ENCODE data around the gene ZMAT5. TPM values are rescaled to one million over a fixed set of nuclear protein-coding genes. Genes with fewer than 3 reads are reported as not detected.
A peak's percentile ranks its signal among the peaks of the same experiment; 100 is the strongest.

Gene ZMAT5
- total and polyA plus RNA-seq, 5 donors: 21.2 to 34.0 (median 23.8) TPM

- WGBS: 5% methylated on average over 17 of the region's 17 CpGs
- DNase-seq: peak; percentile 67 to 85 (median 73)
- no peaks in the 10 kb centered on the region for H3K27me3 ChIP-seq (ENCODE audit: control insufficient read depth, insufficient read depth)
- no peaks in the 10 kb centered on the region for H3K9me3 ChIP-seq (ENCODE audit: control insufficient read depth, low read length)
- no peak overlapping the region for H3K4me3 ChIP-seq (ENCODE audit: low read length)
- no peak overlapping the region for H3K27ac ChIP-seq (ENCODE audit: low read length)
- peak; percentile 56 to 60 for ATAC-seq
- no peaks in the 10 kb centered on the region for H3K4me1 ChIP-seq (ENCODE audit: control insufficient read depth, insufficient read depth, low read length)
- intact Hi-C loops (cut with DNase I): no loop called here
Observed at GRCh38 chr22:29727131-29727523, 39.7 kb downstream of the ZMAT5 start.

- intact Hi-C loops (cut with DNase I): no loop called here
- no peaks in the 10 kb centered on the region for H3K9me3 ChIP-seq (ENCODE audit: control insufficient read depth, low read length)
- H3K4me1 ChIP-seq (ENCODE audit: control insufficient read depth, insufficient read depth, low read length): no peaks in the 10 kb centered on the region
- H3K4me3 ChIP-seq (ENCODE audit: low read length): no peak overlapping the region
- ATAC-seq (no peak), DNase-seq (peak in 1 of 3 donors; percentile 54)
- no peaks in the 10 kb centered on the region for H3K27me3 ChIP-seq (ENCODE audit: control insufficient read depth, insufficient read depth)
- H3K27ac ChIP-seq (ENCODE audit: low read length): no peak overlapping the region
- WGBS: 36% methylated on average over 15 of the region's 15 CpGs
Observed at GRCh38 chr22:29726512-29727130, 40.2 kb downstream of the ZMAT5 start.

- WGBS: 61% methylated on average over 7 of the region's 7 CpGs
- ATAC-seq (no peak), DNase-seq (no peak)
- Histone ChIP-seq H3K9me3 (ENCODE audit: control insufficient read depth, low read length) (no peaks in the 10 kb centered on the region), H3K27ac (ENCODE audit: low read length) (no peak overlapping the region), H3K27me3 (ENCODE audit: control insufficient read depth, insufficient read depth) (no peaks in the 10 kb centered on the region), H3K4me3 (ENCODE audit: low read length) (no peak overlapping the region), H3K4me1 (ENCODE audit: control insufficient read depth, insufficient read depth, low read length) (no peaks in the 10 kb centered on the region)
- intact Hi-C loops (cut with DNase I): no loop called here
Observed at GRCh38 chr22:29726106-29726505, 40.7 kb downstream of the ZMAT5 start.

GRCh38 chr22:29724843-29725242 lies 42.0 kb downstream of the ZMAT5 start:
- no peak overlapping the region for H3K27ac ChIP-seq (ENCODE audit: low read length)
- H3K9me3 ChIP-seq (ENCODE audit: control insufficient read depth, low read length): no peaks in the 10 kb centered on the region
- no peak for DNase-seq
- no peaks in the 10 kb centered on the region for H3K27me3 ChIP-seq (ENCODE audit: control insufficient read depth, insufficient read depth)
- H3K4me1 ChIP-seq (ENCODE audit: control insufficient read depth, insufficient read depth, low read length): no peaks in the 10 kb centered on the region
- no peak for ATAC-seq
- WGBS: 44% methylated on average over 8 of the region's 8 CpGs
- no peak overlapping the region for H3K4me3 ChIP-seq (ENCODE audit: low read length)
- intact Hi-C loops (cut with DNase I): no loop called here

- H3K4me3 ChIP-seq (ENCODE audit: low read length): no peak overlapping the region
- intact Hi-C loops (cut with DNase I): no loop called here
- WGBS: 87% methylated on average over 10 of the region's 10 CpGs
- DNase-seq (no peak), ATAC-seq (no peak)
- no peaks in the 10 kb centered on the region for H3K27me3 ChIP-seq (ENCODE audit: control insufficient read depth, insufficient read depth)
- H3K9me3 ChIP-seq (ENCODE audit: control insufficient read depth, low read length): no peaks in the 10 kb centered on the region
- H3K27ac ChIP-seq (ENCODE audit: low read length): no peak overlapping the region
- no peaks in the 10 kb centered on the region for H3K4me1 ChIP-seq (ENCODE audit: control insufficient read depth, insufficient read depth, low read length)
Observed at GRCh38 chr22:29723766-29724165, 43.0 kb downstream of the ZMAT5 start.

DNA sequence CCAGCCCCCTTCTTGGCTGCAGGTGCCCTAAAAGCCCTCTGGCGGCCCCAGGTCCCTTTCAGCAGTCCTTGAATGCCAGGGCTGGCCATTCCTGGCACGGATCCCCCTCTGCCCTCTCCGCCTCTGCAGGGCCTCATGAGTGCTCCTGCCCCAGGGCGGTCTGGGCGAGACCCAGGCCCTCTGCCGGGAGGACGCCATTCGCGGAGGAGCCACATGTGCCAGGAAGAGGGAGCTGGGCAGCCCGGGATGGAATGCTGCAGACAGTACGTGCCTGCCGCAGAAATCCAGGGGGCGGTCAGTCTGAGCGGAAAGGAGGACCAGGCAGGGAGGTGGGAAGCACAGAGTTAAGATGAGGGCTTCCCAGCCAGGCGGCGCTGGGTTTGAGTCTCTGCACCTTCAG lies 44.2 kb downstream of the ZMAT5 start:
- H3K4me1 ChIP-seq (ENCODE audit: control insufficient read depth, insufficient read depth, low read length): no peaks in the 10 kb centered on the region
- no peak overlapping the region for H3K27ac ChIP-seq (ENCODE audit: low read length)
- H3K27me3 ChIP-seq (ENCODE audit: control insufficient read depth, insufficient read depth): no peaks in the 10 kb centered on the region
- intact Hi-C loops (cut with DNase I): no loop called here
- 82% methylated on average over 16 of the region's 16 CpGs for WGBS
- no peaks in the 10 kb centered on the region for H3K9me3 ChIP-seq (ENCODE audit: control insufficient read depth, low read length)
- no peak for DNase-seq
- H3K4me3 ChIP-seq (ENCODE audit: low read length): no peak overlapping the region
- no peak for ATAC-seq

DNA sequence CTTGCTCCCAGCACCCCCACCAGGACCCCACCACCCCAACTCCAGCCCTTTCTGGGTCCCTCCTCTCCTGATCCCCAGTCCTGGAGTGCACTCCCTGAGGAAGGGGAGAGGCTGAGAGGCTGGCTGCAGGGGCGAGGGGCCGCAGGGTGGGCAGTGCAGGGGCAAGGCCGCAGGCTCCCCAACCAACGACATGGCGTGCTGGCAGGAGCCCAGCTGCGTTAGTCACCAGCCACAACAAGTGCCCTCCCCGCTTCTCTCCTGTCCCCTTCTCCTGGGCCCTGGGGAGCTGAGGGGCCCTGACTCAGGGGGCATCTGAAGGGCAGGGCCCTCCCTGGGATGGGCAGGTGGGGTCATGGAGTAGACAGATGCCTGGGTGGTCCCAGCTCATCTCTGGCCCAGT lies 44.7 kb downstream of the ZMAT5 start:
- no peaks in the 10 kb centered on the region for H3K4me1 ChIP-seq (ENCODE audit: control insufficient read depth, insufficient read depth, low read length)
- intact Hi-C loops (cut with DNase I): no loop called here
- no peaks in the 10 kb centered on the region for H3K9me3 ChIP-seq (ENCODE audit: control insufficient read depth, low read length)
- no peak for ATAC-seq
- DNase-seq: no peak
- no peak overlapping the region for H3K4me3 ChIP-seq (ENCODE audit: low read length)
- H3K27ac ChIP-seq (ENCODE audit: low read length): no peak overlapping the region
- WGBS: 78% methylated on average over 7 of the region's 7 CpGs
- H3K27me3 ChIP-seq (ENCODE audit: control insufficient read depth, insufficient read depth): no peaks in the 10 kb centered on the region

DNA sequence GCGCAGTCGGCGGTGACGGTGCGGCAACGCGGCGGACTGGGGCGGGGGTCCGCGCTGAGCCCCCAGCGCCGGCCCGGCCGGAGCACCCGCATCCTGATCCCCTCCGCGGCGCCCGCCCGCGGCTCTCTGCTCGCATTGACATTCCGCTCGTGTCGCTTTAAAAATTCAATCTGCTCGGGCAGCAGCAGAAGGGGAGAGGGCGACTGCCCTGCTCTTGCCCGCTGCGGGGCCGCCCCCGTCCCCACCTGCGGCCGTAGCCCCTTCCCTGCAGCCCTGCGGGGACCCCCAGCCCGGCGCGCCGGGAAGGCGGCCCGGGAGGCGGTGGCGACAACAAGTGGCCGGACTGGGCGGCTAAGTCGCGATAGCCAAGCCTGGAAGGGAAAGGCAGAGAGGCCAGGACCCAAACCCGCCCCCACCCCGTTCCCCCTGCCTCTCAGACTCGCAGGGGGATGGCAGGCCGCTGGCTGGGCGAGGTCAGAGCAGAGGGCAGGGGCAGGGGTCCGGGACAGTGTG lies 45.9 kb downstream of the ZMAT5 start:
- H3K27ac ChIP-seq (ENCODE audit: low read length): no peak overlapping the region
- no peaks in the 10 kb centered on the region for H3K9me3 ChIP-seq (ENCODE audit: control insufficient read depth, low read length)
- H3K27me3 ChIP-seq (ENCODE audit: control insufficient read depth, insufficient read depth): no peaks in the 10 kb centered on the region
- DNase-seq (no peak), ATAC-seq (no peak)
- peak overlapping the region; percentile 36 for H3K4me3 ChIP-seq (ENCODE audit: low read length)
- intact Hi-C loops (cut with DNase I): no loop called here
- H3K4me1 ChIP-seq (ENCODE audit: control insufficient read depth, insufficient read depth, low read length): no peaks in the 10 kb centered on the region
- 4% methylated on average over 53 of the region's 53 CpGs for WGBS

DNA sequence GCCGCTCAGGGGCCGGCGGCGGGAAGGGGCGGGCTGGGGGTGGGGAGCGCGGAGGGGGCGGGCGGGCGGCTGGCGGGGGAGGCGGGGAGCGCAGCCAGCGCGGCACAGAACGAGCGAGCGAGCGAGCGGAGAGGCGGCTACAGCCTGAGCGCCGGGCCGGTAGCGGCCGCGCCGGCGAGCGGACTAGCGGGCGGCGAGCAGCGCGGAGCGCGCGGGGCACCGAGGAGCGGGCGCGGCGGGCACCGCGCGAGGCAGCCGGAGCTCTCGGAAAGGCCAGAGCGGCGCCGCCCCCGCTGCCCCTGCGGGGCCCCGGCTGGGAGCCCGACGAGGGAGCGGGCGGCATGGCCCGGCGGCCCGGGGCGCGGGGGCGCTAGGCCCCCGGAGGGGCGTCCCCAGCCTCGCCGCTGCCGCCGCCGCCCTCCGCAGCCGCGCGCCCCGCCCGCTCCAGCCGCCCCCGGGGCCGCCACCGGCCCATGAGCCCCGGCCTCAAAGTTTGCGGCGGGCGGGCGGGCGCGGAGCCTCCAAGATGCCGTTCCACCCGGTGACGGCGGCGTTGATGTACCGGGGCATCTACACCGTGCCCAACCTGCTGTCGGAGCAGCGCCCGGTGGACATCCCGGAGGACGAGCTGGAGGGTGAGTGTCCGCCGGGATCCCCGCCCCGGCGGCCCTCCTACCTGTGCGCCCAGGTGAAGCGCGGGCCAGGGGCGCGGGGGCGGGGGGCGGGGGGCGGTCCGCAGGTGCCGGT lies 46.7 kb downstream of the ZMAT5 start, which contains the start of gene CABP7:
TSS of gene CABP7 (plus strand) at position 105 of the 747 bp plus-strand sequence. CDS start at position 527, 422 bp downstream.
- no peak for ATAC-seq
- DNase-seq: no peak
- H3K4me1 ChIP-seq (ENCODE audit: control insufficient read depth, insufficient read depth, low read length): no peaks in the 10 kb centered on the region
- H3K4me3 ChIP-seq (ENCODE audit: low read length): peak within 1 kb of the TSS; percentile 36
- 2% methylated on average over 114 of the region's 115 CpGs for WGBS
- no peak within 1 kb of the TSS for H3K27ac ChIP-seq (ENCODE audit: low read length)
- H3K27me3 ChIP-seq (ENCODE audit: control insufficient read depth, insufficient read depth): no peaks in the 10 kb centered on the region
- no peaks in the 10 kb centered on the region for H3K9me3 ChIP-seq (ENCODE audit: control insufficient read depth, low read length)
- intact Hi-C loops (cut with DNase I): no loop called here

- 44% methylated on average over 24 of the region's 24 CpGs for WGBS
- intact Hi-C loops (cut with DNase I): no loop called here
- Histone ChIP-seq H3K27ac (ENCODE audit: low read length) (no peak overlapping the region), H3K4me1 (ENCODE audit: control insufficient read depth, insufficient read depth, low read length) (no peaks in the 10 kb centered on the region), H3K27me3 (ENCODE audit: control insufficient read depth, insufficient read depth) (no peaks in the 10 kb centered on the region), H3K4me3 (ENCODE audit: low read length) (peak overlapping the region; percentile 36), H3K9me3 (ENCODE audit: control insufficient read depth, low read length) (no peaks in the 10 kb centered on the region)
- DNase-seq: no peak
- ATAC-seq: no peak
Observed at GRCh38 chr22:29718949-29719898, 47.6 kb downstream of the ZMAT5 start.

Measured in right cardiac atrium (tissue), 5 donors.